Amniotic epithelial cell (primary cell): ENCODE measurements around the gene SDHAF1.
A peak's percentile ranks its signal among the peaks of the same experiment; 100 is the strongest.
"Not testable (repeated sequence)": the region's sequence is repeated elsewhere in the genome, so short reads cannot be mapped to it uniquely, and the experiment has no call there.

ENCODE experiments used
- DNase-seq: peaks from one replicate; pipeline ENCODE4 v3.0.0-alpha.2; 2010; ENCODE audit warnings: low read depth

SDHAF1 gene

DNA sequence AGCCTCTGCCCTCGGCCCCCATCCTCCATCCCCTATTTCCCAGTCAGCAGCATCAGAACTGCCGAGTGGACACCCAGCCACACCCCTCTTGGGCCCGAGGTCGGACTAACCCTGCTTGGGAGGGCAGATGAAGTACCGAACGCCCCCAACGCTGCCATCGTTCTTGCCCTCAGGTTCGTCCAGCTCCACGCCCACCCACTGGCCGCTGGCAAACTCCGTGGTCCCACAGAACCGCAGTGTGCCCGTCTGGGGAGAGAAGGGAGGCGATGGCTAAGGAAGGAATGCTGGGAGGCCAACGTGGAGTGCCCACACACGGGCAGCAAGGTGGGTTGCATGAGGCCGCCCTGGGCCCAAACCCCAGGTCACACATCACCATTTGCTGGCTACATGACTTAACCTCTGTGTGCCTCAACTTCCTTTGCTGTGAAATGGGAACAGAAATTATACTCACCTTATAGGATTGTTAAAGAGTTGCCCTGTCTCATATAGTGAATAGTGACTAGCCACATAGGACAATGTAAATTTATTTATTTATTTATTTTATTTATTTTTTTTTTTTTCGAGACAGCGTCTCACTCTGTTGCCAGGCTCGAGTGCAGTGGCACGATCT, 24.2 kb downstream of the SDHAF1 start:
- no peak for DNase-seq

DNA sequence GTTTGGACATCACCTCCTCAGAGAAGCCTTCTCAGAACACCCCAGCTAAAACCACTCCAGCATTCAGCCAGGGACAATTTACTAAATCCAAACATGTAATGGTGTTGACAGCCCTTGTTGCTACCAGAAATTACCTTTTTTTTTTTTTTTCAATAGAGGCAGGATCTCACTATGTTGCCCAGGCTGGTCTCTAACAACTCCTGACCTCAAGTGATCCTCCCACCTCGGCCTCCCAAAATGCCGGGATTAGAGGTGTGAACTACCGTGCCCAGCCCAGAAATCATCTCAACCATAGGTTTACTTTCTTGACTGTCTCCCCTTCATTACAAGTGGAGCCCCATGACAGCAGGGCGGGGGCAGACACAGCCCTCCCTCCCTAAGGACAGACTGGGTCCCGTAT, 28.4 kb downstream of the SDHAF1 start:
- DNase-seq: no peak

DNA sequence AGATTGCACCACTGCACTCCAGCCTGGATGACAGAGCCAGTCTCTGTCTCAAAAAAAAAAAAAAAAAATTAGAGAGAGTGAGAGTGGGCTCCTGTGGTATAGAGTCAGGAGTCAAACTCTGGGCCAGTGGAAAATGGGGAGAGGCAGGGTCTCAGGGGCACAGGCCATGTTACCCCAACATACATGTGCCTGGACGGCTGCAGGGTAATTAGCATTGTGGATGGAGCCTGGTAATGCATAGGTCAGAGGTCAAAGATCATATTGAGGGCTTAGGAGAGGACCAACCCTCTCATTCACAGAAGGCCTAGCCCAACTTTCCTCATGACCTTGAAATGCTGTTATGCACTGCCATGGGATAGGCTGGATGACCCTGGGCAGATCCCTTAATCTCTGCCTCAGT, 30.6 kb downstream of the SDHAF1 start:
- DNase-seq: no peak

DNA sequence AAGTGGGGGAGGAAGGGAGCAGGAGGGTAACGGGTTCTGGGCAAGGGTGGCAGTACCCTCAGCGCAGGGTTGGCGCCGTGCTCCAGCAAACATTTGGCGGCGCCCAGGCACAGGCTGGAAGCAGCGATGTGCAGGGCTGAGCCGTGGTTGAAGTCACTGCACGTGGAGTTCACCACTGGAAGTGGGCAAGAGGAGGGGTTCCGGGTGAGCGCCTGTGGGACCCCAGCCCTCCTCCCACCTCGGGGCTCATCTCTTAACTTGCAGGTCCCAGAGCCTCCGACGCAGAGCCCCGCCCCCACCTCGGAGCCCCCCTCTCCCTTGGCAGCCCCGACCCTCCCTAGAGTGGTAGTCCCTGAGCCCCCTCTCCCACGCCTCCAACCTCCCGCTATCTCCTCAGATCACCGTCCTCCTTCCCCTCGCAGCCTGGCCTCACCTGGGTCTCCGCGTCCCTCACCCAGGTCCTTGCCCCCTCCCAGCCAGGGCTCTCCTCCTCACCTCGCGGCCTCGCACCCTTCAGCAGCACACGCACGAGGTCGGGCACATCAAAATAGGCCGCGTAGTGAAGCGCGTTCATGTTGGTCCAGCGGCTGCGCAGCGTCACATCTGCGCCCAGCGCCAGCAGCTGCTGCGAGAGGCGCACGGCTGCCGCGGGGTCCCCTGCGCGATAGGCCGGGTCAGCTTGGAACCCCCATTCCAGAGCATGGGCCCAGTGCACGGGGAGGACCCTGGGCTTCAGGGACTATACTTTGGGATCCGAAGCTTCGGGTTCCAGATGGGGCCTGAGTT, 31.3 kb downstream of the SDHAF1 start:
- DNase-seq: no peak

GRCh38 chr19:36027696-36028095, 32.7 kb downstream of the SDHAF1 start:
- DNase-seq: no peak

GRCh38 chr19:36028313-36029041, 33.5 kb downstream of the SDHAF1 start:
- no peak for DNase-seq

DNA sequence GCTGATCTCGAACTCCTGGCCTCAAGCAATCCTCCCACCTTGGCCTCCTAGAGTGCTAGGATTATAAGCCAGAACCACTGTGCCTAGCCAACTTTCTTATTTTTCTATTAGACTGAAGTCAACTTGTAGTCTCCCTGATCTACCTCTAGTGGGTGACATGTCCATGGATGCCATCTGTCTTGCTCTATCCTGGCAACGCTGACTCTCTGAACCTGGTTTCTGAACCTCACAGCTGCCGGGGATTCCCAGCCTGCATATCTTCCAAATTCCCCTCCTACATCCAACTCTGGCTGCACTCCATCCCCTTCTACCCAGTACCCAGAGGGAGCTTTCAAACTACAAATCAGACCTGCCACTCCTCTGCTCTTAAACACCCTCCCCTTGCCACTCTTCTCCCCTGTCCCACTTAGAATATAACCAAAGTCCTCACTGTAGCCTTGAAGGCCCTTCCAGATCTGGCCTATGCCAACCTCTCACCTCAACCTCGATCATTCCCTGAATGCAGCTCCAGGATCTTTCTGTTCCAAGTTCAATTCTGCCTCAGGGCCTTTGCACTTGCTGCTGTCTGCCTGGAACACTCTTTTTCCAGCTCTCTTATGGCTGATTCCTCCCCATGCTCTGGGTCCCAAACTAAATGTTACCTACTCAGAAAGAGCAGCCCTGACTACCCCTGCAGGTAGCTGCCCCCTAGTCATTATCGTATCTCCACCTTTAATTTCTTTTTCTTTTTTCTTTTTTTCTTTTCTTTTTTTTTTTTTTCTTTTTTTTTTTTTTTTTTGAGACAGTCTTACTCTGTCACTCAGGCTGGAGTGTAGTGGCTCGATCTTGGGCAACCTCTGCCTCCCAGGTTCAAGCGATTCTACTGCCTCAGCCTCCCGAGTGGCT, 35.5 kb downstream of the SDHAF1 start:
- DNase-seq: no peak

- DNase-seq: no peak
Measured at GRCh38 chr19:36031308-36031707, 36.3 kb downstream of the SDHAF1 start.

GRCh38 chr19:36032251-36033104, 37.5 kb downstream of the SDHAF1 start, which contains the start of gene CLIP3:
Gene CLIP3, minus strand, starts transcription at chr19:36032873. Its CDS starts 516 bp downstream, at chr19:36032357.
- DNase-seq: peak; percentile 51

DNA sequence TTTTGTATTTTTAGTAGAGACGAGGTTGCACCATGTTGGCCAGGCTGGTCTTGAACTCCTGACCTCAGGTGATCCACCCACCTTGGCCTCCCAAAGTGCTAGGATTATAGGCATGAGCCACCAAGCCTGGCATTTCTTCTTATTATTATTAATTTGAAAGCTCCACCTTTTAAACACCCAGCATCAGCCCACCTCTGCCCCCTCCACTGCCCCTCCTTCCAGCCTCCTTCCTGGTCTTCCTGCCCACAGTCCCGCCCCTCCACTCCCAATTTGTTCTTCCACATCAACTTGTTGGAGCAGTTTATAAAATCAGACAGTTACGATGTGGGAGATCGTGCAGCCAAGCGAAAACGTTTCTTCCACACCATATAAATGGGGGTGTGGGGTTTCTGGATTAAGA, 45.5 kb downstream of the SDHAF1 start:
- DNase-seq: no peak

- DNase-seq: not testable (repeated sequence)
Measured at GRCh38 chr19:36041092-36041491, 46.1 kb downstream of the SDHAF1 start.

DNA sequence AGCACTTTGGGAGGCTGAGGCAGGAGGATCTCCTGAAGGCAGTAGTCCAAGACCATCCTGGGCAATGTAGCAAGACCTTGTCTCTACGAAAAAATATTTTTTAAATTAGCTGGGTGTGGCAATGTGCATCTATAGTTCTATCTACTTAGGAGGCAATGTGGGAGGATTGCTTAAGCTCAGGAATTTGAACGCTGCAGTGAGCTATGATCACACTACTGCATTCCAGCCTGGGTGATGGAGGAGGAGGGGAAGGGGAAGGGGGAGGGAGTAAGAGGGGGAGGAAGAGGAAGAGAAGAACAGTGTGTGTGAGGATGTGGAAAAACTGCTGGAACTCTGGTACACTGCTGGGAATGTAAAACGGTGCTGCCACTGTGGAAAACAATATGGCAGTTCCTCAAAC, 46.8 kb downstream of the SDHAF1 start:
- DNase-seq: peak; percentile 98

DNA sequence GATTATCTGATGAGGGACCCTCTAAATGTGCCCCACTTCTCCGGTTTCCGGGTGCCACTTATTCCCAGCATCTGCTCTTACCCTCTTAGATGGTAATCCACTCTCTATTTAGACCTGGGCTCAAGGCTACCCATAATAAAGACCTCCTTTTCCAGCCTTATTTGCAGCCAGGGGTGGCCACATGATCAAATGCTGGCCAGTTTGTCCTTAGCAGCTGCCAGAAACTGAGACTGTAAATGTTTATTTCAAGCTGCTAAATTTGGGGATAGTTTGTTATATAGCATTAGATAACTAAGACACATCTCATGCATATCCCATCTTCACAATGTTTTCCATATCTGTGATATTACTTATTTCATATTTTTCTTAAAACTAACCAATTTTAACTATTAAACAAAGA, 49.0 kb downstream of the SDHAF1 start:
- DNase-seq: no peak
